ENCODE results near the gene PPEF2.
"Not testable (repeated sequence)": the region's sequence is repeated elsewhere in the genome, so short reads cannot be mapped to it uniquely, and the experiment has no call there.

The PPEF2 gene

GRCh38 chr4:75916091-75916661, 13.9 kb upstream of the PPEF2 start:
- Mint-ChIP-seq H3K27ac (peak overlapping the region in 1 of 2 donors; percentile 35), H3K36me3 (ENCODE audit: insufficient read depth) (peaks cover 54% of the 10 kb centered on the region), H3K4me1 (ENCODE audit: low read depth in 2 of 2) (no peaks in the 10 kb centered on the region), H3K9me3 (no peaks in the 10 kb centered on the region), H3K27me3 (no peaks in the 10 kb centered on the region), H3K4me3 (no peak overlapping the region)
- DNase-seq (peak in 2 of 3 experiments; percentile 8 to 21), ATAC-seq (replicated peaks) (peak; percentile 73)

DNA sequence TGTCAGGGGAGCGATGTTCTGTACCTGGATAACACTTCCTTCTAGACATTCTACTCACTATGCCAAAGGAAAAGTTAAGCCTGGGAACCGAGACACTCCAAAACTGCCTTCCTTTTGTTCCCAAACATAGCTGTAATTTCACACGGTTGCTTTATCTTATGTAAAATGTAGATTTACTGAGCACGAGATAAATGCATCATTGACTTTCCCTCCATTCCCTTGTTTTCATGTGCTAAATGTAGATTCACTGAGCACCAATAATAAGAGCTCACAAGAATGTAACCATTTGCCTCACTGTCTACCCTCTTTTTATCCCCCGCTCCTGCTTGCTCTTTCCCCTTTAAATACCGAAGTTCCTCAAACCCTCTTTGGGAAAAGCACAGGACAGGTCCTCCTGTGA, 10.7 kb upstream of the PPEF2 start:
- H3K4me3 Mint-ChIP-seq: no peak overlapping the region
- DNase-seq: no peak
- H3K4me1 Mint-ChIP-seq (ENCODE audit: low read depth in 2 of 2): no peaks in the 10 kb centered on the region
- peaks cover 23% of the 10 kb centered on the region for H3K36me3 Mint-ChIP-seq (ENCODE audit: insufficient read depth)
- H3K27ac Mint-ChIP-seq: no peak overlapping the region
- H3K27me3 Mint-ChIP-seq: no peaks in the 10 kb centered on the region
- H3K9me3 Mint-ChIP-seq: no peaks in the 10 kb centered on the region
- ATAC-seq (replicated peaks): no peak

DNA sequence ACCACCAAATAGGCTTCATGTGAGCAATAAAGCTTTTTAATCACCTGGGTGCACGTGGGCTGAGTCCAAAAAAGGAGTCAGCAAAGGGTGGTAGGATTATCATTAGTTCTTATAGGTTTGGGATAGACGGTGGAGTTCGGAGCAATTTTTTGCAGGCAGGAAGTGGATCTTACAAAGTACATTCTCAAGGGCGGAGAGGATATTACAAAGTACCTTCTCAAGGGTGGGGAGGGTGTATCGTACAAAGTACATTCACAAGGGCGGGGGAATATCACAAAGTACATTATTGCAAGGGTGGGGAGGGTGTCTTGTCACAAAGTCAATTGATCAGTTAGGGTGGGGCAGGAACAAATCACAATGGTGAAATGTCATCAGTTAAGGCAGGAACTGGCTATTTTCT, 8.6 kb upstream of the PPEF2 start:
- H3K36me3 Mint-ChIP-seq (ENCODE audit: insufficient read depth): peaks cover 16% of the 10 kb centered on the region
- ATAC-seq (replicated peaks); H3K27ac Mint-ChIP-seq; H3K9me3 Mint-ChIP-seq; H3K4me3 Mint-ChIP-seq; H3K4me1 Mint-ChIP-seq (ENCODE audit: low read depth in 2 of 2); H3K27me3 Mint-ChIP-seq; DNase-seq: not testable (repeated sequence)

DNA sequence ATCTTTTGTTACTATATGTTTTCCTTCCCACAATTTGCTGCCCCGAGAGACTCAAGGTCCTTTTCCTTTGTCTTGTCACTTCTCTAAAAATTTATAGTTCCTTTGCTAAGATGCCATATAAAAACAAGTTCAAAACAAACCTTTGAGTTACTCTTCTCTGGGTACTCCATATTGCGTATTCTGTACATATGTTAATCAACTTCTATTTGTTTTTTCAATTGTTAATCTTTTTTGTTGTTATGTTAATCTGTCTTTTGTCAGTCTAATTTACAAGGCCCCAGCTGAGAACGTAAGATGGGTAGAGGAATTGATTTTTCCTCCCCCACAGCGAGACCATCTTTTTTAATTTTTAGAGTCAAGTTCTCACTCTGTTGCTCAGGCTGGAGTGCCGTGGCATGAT, 7.2 kb upstream of the PPEF2 start:
- Mint-ChIP-seq H3K4me1 (ENCODE audit: low read depth in 2 of 2) (no peaks in the 10 kb centered on the region), H3K9me3 (no peaks in the 10 kb centered on the region), H3K27me3 (peaks cover 7 to 8% of the 10 kb centered on the region in 2 donors), H3K4me3 (no peak overlapping the region), H3K27ac (no peak overlapping the region), H3K36me3 (ENCODE audit: insufficient read depth) (peaks cover 6% of the 10 kb centered on the region)
- ATAC-seq (replicated peaks) (no peak), DNase-seq (no peak)

DNA sequence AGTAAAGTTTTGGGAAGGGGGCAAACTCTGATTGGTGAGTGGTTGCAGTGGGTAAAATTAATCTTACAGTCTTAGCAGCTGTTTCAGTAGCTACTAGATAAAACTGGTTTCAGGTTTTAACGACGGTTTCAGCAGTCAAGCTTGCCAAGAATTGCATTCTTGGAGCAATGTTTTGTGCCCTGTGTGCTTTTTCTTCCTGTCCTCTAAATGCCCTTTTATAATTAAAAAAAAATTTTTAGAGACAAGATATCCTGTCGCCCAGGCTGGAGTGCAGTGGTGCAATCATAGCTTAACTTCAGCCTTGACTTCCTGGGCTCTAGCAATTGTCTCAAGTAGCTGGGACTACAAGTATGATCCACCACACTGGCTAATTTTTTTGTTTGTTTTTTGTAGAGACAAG, 6.3 kb upstream of the PPEF2 start:
- Mint-ChIP-seq H3K36me3 (ENCODE audit: insufficient read depth) (no peaks in the 10 kb centered on the region), H3K4me3 (no peak overlapping the region), H3K9me3 (no peaks in the 10 kb centered on the region), H3K27ac (no peak overlapping the region), H3K4me1 (ENCODE audit: low read depth in 2 of 2) (no peaks in the 10 kb centered on the region), H3K27me3 (peaks cover 7 to 8% of the 10 kb centered on the region in 2 donors)
- no peak for ATAC-seq (replicated peaks)
- no peak for DNase-seq

GRCh38 chr4:75907966-75908365, 5.7 kb upstream of the PPEF2 start:
- DNase-seq (no peak), ATAC-seq (replicated peaks) (no peak)
- H3K4me1 Mint-ChIP-seq (ENCODE audit: low read depth in 2 of 2): no peaks in the 10 kb centered on the region
- H3K4me3 Mint-ChIP-seq: no peak overlapping the region
- no peak overlapping the region for H3K27ac Mint-ChIP-seq
- no peaks in the 10 kb centered on the region for H3K9me3 Mint-ChIP-seq
- H3K27me3 Mint-ChIP-seq: peaks cover 7 to 8% of the 10 kb centered on the region in 2 donors
- no peaks in the 10 kb centered on the region for H3K36me3 Mint-ChIP-seq (ENCODE audit: insufficient read depth)

DNA sequence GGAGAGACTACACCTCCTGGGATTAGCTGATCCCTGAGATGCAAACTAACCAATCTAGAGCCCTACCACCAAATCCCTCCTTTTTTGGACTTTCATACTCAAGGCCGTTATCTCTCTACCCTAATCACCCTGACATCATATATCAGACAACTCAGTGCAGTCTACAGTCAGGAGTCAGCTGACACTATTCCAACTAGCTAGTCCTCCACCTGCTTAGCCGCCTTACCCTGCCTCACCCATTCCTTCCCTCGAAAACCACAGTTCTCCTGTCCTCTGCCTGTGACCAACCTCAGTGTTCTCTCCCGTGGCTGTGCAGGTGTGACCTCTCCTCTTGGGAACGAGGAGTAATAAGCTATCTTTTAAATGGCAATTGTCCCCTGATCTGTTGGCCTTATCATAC, 1.8 kb upstream of the PPEF2 start:
- Mint-ChIP-seq H3K4me1 (ENCODE audit: low read depth in 2 of 2) (no peaks in the 10 kb centered on the region), H3K27ac (no peak overlapping the region), H3K27me3 (peaks cover 7 to 8% of the 10 kb centered on the region in 2 donors), H3K36me3 (ENCODE audit: insufficient read depth) (no peaks in the 10 kb centered on the region), H3K9me3 (no peaks in the 10 kb centered on the region), H3K4me3 (no peak overlapping the region)
- DNase-seq (no peak), ATAC-seq (replicated peaks) (no peak)

- Mint-ChIP-seq H3K4me3 (no peak overlapping the region), H3K9me3 (no peaks in the 10 kb centered on the region), H3K27me3 (no peaks in the 10 kb centered on the region), H3K36me3 (ENCODE audit: insufficient read depth) (no peaks in the 10 kb centered on the region), H3K4me1 (ENCODE audit: low read depth in 2 of 2) (no peaks in the 10 kb centered on the region), H3K27ac (no peak overlapping the region)
- ATAC-seq (replicated peaks): no peak
- no peak for DNase-seq
Measured at GRCh38 chr4:75898536-75898935, 3.7 kb downstream of the PPEF2 start.

DNA sequence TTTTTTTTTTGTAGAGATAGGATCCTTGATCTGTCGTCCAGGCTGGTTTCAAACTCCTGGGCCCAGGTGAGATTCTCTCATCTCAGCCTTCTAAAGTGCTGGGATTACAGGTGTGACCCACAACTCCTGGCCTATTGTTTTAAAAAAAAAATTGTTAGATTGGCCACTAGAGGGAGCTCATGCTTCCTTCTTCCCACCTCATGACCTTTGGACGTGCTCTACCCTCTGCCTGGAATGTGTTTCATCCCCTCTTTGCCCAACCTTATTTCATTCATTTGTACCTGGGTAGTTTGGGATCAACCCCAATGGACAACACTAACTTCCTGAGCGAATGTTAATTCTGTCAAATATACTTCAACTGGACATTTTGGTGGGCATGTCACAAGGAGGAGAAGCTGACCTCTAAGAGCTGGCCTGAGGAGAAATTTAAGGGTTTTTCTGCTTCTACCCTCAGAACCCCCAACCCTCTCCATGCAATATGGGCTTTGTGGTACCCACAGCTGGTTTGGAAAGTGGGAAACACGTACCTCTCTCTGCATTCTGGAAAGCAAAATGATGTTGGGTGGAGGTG, 6.4 kb downstream of the PPEF2 start:
- H3K4me1 Mint-ChIP-seq (ENCODE audit: low read depth in 2 of 2): no peaks in the 10 kb centered on the region
- no peak overlapping the region for H3K27ac Mint-ChIP-seq
- ATAC-seq (replicated peaks) (peak; percentile 56), DNase-seq (peak; percentile 5 to 17 (median 11))
- H3K36me3 Mint-ChIP-seq (ENCODE audit: insufficient read depth): no peaks in the 10 kb centered on the region
- H3K27me3 Mint-ChIP-seq: no peaks in the 10 kb centered on the region
- no peaks in the 10 kb centered on the region for H3K9me3 Mint-ChIP-seq
- no peak overlapping the region for H3K4me3 Mint-ChIP-seq

DNA sequence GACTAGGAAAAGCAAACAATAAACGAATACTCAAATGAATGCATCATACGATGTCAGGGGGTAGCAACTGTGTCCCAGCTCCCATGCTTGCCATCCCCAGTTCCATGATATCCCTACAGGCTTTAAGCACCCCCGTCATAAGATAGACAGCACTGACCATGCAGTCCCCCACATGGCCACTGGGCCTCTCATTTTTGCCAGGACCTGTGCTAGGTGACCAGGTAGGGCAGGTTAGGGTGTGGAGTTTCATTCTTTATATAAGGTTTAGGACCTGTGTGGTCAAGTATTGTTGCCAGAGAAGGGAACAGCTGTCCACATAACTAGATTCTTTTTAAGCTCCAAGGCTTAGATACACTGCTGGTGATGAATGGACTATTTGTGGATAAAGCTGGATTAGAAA, 9.7 kb downstream of the PPEF2 start:
- no peak for ATAC-seq (replicated peaks)
- H3K36me3 Mint-ChIP-seq (ENCODE audit: insufficient read depth): no peaks in the 10 kb centered on the region
- peaks cover 0 to 7% of the 10 kb centered on the region in 2 donors for H3K27me3 Mint-ChIP-seq
- no peaks in the 10 kb centered on the region for H3K4me1 Mint-ChIP-seq (ENCODE audit: low read depth in 2 of 2)
- no peak for DNase-seq
- no peak overlapping the region for H3K27ac Mint-ChIP-seq
- H3K9me3 Mint-ChIP-seq: no peaks in the 10 kb centered on the region
- H3K4me3 Mint-ChIP-seq: no peak overlapping the region

DNA sequence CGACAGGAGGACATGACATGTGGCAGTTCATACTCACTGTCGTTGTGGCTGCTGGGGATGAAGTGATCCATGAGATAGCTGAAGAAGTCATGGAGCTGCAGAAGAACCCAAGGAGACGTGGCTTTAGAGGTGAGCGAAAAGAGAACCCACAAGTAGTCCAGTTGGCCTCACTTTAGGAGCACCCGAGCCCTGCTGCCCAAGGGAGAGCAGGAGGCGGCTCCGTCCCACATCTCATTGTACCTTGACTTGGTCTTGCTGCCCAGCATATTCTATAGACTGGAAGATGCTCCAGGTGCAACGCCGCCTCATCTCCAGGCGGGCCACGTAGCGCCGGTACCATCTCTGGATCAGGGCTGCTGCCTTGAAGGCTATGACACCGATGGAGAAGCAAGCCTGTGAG, 10.6 kb downstream of the PPEF2 start:
- no peak overlapping the region for H3K27ac Mint-ChIP-seq
- DNase-seq: no peak
- no peak overlapping the region for H3K4me3 Mint-ChIP-seq
- H3K9me3 Mint-ChIP-seq: no peaks in the 10 kb centered on the region
- H3K27me3 Mint-ChIP-seq: peaks cover 0 to 7% of the 10 kb centered on the region in 2 donors
- no peaks in the 10 kb centered on the region for H3K4me1 Mint-ChIP-seq (ENCODE audit: low read depth in 2 of 2)
- no peaks in the 10 kb centered on the region for H3K36me3 Mint-ChIP-seq (ENCODE audit: insufficient read depth)
- ATAC-seq (replicated peaks): no peak

DNA sequence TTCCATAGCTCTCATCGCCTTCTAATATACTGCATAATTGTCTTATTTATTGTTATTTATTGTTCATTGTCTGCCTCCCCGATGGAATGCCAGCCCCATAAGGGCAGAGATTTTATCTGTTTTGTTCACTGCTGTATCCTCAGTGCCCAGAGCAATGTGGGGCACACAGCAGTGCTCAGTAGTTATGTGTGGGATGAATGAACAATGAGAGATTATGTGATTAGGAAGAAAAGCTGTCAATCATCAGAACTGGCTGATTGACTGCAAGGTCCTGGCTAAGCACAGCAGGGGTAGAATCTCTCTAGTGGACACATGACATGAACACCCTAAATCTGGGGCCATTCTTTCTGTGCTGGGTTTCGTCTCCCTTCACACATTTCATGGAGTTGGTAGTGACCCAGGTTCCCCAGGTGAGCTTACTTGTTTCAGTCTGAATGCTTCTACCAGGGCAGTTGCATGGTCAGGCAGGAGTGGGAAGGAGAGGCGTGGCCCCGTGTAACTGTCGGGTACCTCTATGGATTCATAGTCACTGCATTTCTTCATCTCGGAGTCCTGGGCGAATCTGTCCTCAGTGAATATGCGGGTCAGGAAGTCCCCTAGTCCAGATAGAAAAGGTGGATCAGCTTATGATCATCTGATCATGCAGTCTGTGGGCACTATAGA, 12.6 kb downstream of the PPEF2 start:
- DNase-seq: no peak
- ATAC-seq (replicated peaks): no peak
- Mint-ChIP-seq H3K27me3 (peaks cover 0 to 7% of the 10 kb centered on the region in 2 donors), H3K36me3 (ENCODE audit: insufficient read depth) (peaks cover 3% of the 10 kb centered on the region), H3K27ac (no peak overlapping the region), H3K4me3 (no peak overlapping the region), H3K9me3 (no peaks in the 10 kb centered on the region), H3K4me1 (ENCODE audit: low read depth in 2 of 2) (no peaks in the 10 kb centered on the region)

GRCh38 chr4:75886104-75886503, 16.1 kb downstream of the PPEF2 start:
- peaks cover 3% of the 10 kb centered on the region for H3K36me3 Mint-ChIP-seq (ENCODE audit: insufficient read depth)
- H3K27me3 Mint-ChIP-seq: peaks cover 0 to 7% of the 10 kb centered on the region in 2 donors
- ATAC-seq (replicated peaks) (no peak), DNase-seq (no peak)
- H3K4me1 Mint-ChIP-seq (ENCODE audit: low read depth in 2 of 2): no peaks in the 10 kb centered on the region
- H3K9me3 Mint-ChIP-seq: no peaks in the 10 kb centered on the region
- H3K4me3 Mint-ChIP-seq: no peak overlapping the region
- no peak overlapping the region for H3K27ac Mint-ChIP-seq

GRCh38 chr4:75881476-75881875, 20.8 kb downstream of the PPEF2 start:
- Mint-ChIP-seq H3K9me3 (no peaks in the 10 kb centered on the region), H3K27me3 (peaks cover 5 to 9% of the 10 kb centered on the region in 2 donors), H3K36me3 (ENCODE audit: insufficient read depth) (peaks cover 3% of the 10 kb centered on the region), H3K27ac (no peak overlapping the region), H3K4me3 (no peak overlapping the region), H3K4me1 (ENCODE audit: low read depth in 2 of 2) (peaks cover 0 to 3% of the 10 kb centered on the region in 2 donors)
- ATAC-seq (replicated peaks): no peak
- no peak for DNase-seq

All from effector memory CD8-positive, alpha-beta T cell (primary cell).